Measurements from ENCODE around the gene SEPTIN10. TPM values are rescaled to one million over a fixed set of nuclear protein-coding genes. Genes with fewer than 3 reads are reported as not detected.

SEPTIN10 gene
- total RNA-seq, 4 donors from 2014 or later, result 81.7 to 134 (median 114) TPM

DNA sequence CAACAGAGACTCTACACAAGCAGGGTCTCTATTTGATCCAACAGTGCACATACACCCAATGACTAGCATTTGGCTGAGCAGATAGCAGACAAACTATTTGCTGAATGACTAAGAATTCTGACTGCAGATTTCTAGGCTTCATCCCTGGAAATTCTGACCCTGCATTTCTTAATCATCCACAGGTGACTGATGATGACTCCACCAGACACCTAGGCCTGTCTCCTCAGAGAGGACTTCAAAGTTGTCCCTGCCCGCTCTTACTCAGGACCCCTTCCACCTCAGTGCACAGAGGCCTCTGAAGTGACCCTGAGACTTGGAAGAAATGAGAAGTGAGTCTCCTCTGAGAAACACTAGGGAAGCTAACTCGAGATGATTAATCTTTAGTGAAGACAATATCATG, 51.3 kb downstream of the SEPTIN10 start:
- TF ChIP-seq, protein P1, sequence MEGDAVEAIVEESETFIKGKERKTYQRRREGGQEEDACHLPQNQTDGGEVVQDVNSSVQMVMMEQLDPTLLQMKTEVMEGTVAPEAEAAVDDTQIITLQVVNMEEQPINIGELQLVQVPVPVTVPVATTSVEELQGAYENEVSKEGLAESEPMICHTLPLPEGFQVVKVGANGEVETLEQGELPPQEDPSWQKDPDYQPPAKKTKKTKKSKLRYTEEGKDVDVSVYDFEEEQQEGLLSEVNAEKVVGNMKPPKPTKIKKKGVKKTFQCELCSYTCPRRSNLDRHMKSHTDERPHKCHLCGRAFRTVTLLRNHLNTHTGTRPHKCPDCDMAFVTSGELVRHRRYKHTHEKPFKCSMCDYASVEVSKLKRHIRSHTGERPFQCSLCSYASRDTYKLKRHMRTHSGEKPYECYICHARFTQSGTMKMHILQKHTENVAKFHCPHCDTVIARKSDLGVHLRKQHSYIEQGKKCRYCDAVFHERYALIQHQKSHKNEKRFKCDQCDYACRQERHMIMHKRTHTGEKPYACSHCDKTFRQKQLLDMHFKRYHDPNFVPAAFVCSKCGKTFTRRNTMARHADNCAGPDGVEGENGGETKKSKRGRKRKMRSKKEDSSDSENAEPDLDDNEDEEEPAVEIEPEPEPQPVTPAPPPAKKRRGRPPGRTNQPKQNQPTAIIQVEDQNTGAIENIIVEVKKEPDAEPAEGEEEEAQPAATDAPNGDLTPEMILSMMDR (IDR thresholded peaks at IDR 0.05), result no peak
- no peak for TF ChIP-seq POLR2A (IDR thresholded peaks at IDR 0.05)
- intact Hi-C loops (cut with DNase I; ENCODE audit: low total_unique reads), result no loop called here
- DNase-seq (ENCODE audit: low spot score in 2 of 2), result no peak
- 93 to 94% methylated on average over 2 of the region's 2 CpGs for WGBS, 2 donors
- no peak overlapping the region for H3K4me3 ChIP-seq (ENCODE audit: low read depth, poor library complexity, severe bottlenecking)

DNA sequence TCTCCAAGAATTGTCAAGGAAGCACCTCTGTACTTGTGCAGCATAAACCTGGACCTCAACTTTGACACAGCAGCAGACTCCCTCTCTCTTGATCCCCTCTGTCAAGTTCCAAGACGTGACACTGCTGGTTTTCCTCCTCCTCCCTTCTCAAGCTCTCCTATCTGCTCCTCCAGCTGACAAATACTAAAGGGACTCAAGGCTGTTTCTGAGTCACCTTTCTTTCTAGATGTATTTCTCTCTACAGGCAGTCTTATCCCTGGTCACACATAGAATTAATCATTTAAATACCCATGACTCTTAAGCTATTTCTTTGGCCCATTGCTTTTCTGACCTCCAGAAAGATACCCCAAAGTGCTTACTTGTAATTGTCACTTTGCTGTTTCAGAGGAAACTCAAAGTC, 53.5 kb downstream of the SEPTIN10 start:
- intact Hi-C loops (cut with DNase I; ENCODE audit: low total_unique reads), result no loop called here

DNA sequence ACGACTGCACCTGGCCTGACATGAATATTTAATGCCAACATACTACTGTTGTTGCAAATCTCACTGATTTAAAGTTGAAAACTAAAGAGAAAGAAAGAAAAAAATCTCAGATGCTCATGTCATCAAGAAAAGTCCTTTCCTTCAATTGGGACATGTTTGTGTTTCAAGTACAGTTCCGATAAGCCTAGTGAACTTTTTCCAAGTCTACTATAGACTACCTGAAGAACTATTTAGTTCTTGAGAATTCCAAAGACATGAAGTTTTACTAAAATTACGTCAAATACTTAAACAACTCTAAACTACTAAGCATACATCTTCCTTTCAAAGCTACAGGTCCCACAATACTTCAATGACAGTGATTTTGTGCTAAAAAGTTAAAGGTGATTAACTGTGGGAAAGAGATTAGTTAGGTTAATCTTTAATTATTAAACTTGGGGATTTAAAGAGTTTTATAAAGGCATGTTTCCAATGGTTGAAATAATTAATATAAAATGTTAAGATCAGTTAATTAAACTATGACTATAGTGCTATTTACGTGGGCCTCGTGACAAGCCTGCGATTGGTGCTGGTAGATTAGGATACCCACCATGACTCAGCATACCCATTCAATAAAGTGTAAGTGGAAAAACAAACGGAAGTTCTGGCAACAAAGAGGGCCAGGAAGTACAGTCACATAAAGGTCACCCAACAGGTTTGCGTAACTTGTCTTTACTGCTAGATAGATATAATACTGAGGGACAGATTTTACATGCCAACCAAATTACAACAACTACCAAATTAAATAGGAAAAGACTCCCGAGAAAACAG, 55.5 kb downstream of the SEPTIN10 start:
- DNase-seq (ENCODE audit: low spot score in 2 of 2), result no peak
- H3K4me3 ChIP-seq (ENCODE audit: low read depth, poor library complexity, severe bottlenecking), result no peak overlapping the region
- WGBS, 2 donors, result 47 to 64% methylated on average over 9 of the region's 9 CpGs
- intact Hi-C loops (cut with DNase I; ENCODE audit: low total_unique reads), result no loop called here
- no peak for TF ChIP-seq POLR2A (IDR thresholded peaks at IDR 0.05)
- TF ChIP-seq, protein P1 (IDR thresholded peaks at IDR 0.05), result no peak

More for the DNA sequence above, 53.5 kb downstream of the SEPTIN10 start:
- 93 to 96% methylated on average over 1 of the region's 1 CpG for WGBS, 2 donors
- no peak for DNase-seq (ENCODE audit: low spot score in 2 of 2)
- no peak overlapping the region for H3K4me3 ChIP-seq (ENCODE audit: low read depth, poor library complexity, severe bottlenecking)
- TF ChIP-seq, protein P1 (IDR thresholded peaks at IDR 0.05), result no peak
- TF ChIP-seq POLR2A (IDR thresholded peaks at IDR 0.05), result no peak

DNA sequence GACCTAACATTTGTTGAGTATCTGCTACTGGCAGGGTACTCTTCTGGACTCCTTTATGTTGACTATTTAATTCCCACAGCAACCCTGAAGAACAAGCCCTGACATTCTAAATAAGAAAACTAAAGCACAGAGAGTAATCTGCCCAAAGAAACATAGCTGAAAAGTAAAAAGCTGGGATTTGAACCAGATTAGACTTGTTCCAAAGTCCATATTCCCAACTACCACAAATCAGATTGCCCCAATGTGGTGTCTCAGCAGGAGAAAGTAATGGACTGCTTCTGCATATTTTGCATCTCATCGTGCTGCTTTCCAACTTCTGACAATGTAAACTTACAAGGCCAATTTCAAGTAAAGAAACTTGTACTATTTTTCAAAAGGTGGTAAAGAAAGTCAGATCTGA, 56.5 kb downstream of the SEPTIN10 start:
- no peak for DNase-seq (ENCODE audit: low spot score in 2 of 2)
- no peak overlapping the region for H3K4me3 ChIP-seq (ENCODE audit: low read depth, poor library complexity, severe bottlenecking)
- TF ChIP-seq POLR2A (IDR thresholded peaks at IDR 0.05), result no peak
- TF ChIP-seq, protein P1 (IDR thresholded peaks at IDR 0.05), result no peak
- WGBS, 2 donors, result 57 to 74% methylated on average over 1 of the region's 1 CpG
- intact Hi-C loops (cut with DNase I; ENCODE audit: low total_unique reads), result no loop called here

DNA sequence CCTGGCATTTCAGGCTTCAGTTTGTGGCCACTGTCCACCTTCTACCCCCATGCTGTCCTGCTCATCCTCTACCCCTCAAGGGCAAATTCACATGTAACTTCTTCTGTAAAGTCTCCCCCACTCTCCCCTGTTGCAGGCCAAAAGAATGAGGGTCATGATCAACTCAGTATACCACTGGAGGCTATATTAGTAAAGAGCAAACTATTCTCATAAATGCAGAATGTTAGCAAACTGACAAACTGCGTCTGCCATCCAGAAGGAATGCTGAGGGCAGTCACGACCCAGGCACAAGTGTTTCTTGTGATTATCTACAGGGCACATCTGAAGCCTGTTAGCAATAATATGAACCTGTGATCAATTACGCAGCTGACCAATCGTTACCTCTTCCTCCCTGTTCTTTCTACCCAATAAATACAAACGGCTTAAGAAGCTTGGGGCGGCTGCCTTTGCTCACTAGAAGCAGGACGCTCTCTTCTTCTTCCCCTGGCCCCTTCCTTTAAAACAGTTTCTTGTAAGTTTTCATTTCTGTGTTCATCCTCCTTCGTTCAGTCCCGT, 58.3 kb downstream of the SEPTIN10 start:
- no peak for TF ChIP-seq POLR2A (IDR thresholded peaks at IDR 0.05)
- TF ChIP-seq, protein P1 (IDR thresholded peaks at IDR 0.05), result no peak
- no peak overlapping the region for H3K4me3 ChIP-seq (ENCODE audit: low read depth, poor library complexity, severe bottlenecking)
- intact Hi-C loops (cut with DNase I; ENCODE audit: low total_unique reads), result no loop called here
- no peak for DNase-seq (ENCODE audit: low spot score in 2 of 2)
- 77 to 80% methylated on average over 9 of the region's 9 CpGs for WGBS, 2 donors
